NK-92 treated with Interleukin-12 subunit alpha and Interleukin-12 subunit beta, amount 100 ng/mL, for 24 hours (cell line): ENCODE measurements around the gene CFH.
"Not testable (repeated sequence)": the region's sequence is repeated elsewhere in the genome, so short reads cannot be mapped to it uniquely, and the experiment has no call there.

Experiments used
- DNase-seq: peaks from one replicate; lab custom pipeline; 2025; lab: John Stamatoyannopoulos, UW

CFH gene

DNA sequence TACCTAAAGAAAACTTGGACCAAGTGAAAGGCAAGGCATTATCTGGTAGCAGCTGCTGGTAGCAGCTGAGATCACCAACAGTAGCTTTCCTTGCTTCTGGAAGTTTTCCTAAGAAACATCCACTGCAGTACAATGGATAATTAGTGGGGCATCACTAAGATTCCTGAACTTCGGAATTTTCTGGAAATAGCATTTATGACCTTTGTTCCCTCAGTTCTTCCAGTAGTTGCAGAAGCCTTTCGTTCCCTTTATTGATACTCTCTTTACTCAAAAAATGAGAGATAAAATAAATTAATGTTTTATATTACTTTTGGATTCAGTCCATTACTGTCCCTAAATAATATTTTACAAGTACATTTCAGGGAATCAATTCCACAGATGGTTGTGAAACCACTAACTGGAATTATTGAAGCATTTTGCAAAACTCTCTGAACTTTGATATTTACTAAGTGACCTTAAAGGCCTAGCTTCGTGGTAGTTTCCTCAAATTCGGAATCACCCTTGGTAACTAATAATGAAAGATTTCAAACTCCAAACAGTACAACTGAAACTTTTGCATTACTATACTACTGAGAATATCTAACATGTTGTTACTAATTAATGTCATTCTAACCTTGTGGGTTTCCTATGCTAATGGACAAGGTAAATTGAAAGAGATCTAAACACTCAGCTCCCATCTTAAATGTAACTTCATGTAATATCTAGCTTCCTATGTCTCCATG is 113.3 kb downstream of the CFH start:
- not testable (repeated sequence) for DNase-seq

DNA sequence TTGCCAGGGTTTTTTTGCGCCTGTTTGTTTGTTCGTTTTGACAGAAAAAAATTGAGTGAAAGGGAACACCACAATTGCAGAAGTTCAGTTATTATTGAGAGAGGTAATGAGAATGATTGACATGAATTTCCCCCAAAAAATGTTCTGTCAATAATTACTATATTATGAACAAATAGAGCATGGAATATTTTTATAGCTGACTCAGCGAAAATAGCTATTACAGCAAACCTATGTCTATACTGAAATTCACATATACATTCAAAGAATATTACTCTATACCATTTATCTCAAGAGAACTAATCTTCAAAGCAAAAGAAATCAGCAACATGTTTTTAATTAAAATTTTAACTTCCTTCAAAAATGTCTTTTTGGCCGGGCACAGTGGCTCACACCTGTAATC is 118.0 kb downstream of the CFH start:
- DNase-seq = not testable (repeated sequence)

GRCh38 chr1:196773713-196774112 is 121.9 kb downstream of the CFH start:
- DNase-seq = no peak

GRCh38 chr1:196774175-196774574 is 122.3 kb downstream of the CFH start:
- no peak for DNase-seq

- no peak for DNase-seq
These were observed 122.8 kb downstream of the CFH start, which contains the start of gene CFHR3 for GRCh38 chr1:196774603-196775002. CFHR3 (plus strand) TSS chr1:196774840; CDS start chr1:196774887, 47 bp downstream.

DNA sequence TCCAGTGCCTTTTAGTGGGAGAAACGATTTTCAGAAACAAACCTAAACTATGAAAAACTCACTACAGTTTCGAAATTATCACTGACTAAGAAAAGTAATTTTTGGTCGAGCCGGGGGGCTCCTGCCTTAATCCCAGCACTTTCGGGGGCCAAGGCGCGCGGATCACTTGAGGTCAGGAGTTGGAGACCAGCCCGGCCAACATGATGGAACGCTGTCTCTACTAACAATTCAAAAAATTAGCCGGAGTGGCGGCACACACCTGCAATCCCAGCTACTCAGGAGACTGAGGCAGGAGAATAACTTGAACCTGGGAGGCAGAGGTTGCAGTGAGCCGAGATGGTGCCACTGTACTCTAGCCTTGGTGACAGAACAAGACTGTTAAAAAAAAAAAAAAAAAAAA is 125.8 kb downstream of the CFH start:
- no peak for DNase-seq

DNA sequence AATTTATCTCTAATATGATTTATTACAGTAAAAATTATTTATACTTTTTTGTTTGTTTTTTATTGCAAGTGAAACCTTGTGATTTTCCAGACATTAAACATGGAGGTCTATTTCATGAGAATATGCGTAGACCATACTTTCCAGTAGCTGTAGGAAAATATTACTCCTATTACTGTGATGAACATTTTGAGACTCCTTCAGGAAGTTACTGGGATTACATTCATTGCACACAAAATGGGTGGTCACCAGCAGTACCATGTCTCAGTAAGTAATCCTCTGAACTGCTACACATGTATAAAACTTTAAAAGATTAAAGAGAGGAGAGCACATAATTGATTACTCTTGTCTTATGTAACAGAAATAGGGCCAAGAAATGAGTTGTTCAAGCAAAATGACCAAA is 127.2 kb downstream of the CFH start:
- no peak for DNase-seq

DNA sequence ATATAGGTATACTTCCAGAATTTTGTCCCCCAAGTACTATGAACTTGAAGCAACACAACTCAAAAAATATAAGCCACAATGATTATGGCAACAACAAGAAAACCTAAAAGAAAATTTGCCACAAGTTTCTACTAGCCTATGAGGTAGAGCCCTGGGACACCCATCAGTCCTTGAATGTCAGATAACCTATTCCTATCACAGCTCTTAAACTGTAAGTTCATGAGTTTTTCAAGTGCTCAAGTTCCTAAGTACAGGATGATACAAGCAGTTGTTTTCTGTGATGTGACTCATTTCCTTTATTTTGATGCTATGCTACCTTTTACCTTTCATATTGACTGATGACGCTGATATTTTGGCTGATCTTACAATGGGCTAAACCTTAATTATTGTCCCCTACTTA is 139.4 kb downstream of the CFH start:
- DNase-seq = not testable (repeated sequence)

GRCh38 chr1:196794103-196794502 is 142.3 kb downstream of the CFH start:
- DNase-seq = not testable (repeated sequence)
